Keratinocyte (primary cell): ENCODE results near the gene DBNDD1.

Experiments used
- EZH2 ChIP-seq: IDR thresholded peaks from one replicate; pipeline ENCODE4 v1.6.1; 2012; ENCODE audit warnings: inconsistent platforms, mild to moderate bottlenecking, low read length, moderate library complexity
- TF ChIP-seq, protein P1 (sequence below), 3 experiments: IDR thresholded peaks in 1 of 3; conservative IDR thresholded peaks in 1 of 3; optimal IDR thresholded peaks in 1 of 3; 2 replicates in 2 of 3; 3 replicates in 1 of 3; pipeline versions ENCODE3 to v1.5.1; 2011; ENCODE audit warnings: low read length in 3 of 3, mild to moderate bottlenecking in 3 of 3, moderate library complexity in 2 of 3, control low read depth in 1 of 3, inconsistent platforms in 1 of 3; ENCODE audit not compliant: insufficient read depth in 2 of 3; ENCODE audit errors: extremely low read depth in 1 of 3

- TF ChIP-seq, protein P1, sequence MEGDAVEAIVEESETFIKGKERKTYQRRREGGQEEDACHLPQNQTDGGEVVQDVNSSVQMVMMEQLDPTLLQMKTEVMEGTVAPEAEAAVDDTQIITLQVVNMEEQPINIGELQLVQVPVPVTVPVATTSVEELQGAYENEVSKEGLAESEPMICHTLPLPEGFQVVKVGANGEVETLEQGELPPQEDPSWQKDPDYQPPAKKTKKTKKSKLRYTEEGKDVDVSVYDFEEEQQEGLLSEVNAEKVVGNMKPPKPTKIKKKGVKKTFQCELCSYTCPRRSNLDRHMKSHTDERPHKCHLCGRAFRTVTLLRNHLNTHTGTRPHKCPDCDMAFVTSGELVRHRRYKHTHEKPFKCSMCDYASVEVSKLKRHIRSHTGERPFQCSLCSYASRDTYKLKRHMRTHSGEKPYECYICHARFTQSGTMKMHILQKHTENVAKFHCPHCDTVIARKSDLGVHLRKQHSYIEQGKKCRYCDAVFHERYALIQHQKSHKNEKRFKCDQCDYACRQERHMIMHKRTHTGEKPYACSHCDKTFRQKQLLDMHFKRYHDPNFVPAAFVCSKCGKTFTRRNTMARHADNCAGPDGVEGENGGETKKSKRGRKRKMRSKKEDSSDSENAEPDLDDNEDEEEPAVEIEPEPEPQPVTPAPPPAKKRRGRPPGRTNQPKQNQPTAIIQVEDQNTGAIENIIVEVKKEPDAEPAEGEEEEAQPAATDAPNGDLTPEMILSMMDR (optimal IDR thresholded peaks at IDR 0.05 in 1 of 3, IDR thresholded peaks at IDR 0.05 in 1 of 3, conservative IDR thresholded peaks at IDR 0.05 in 1 of 3; ENCODE audit: extremely low read depth in 1 of 3, insufficient read depth in 2 of 3, low read length in 3 of 3) = no peak
- no peak for TF ChIP-seq EZH2
These were observed 25.9 kb downstream of the DBNDD1 start for GRCh38 chr16:89993377-89993776.
